Vagina (tissue), 2 donors: ENCODE data around the gene RIT2.

ENCODE experiments used
- POLR2A ChIP-seq, 2 donors: fragments of 450-650 bp; IDR thresholded peaks; one replicate each; pipeline ENCODE4 v1.6.1; 2017; ENCODE audit warnings: antibody characterized with exemption in 2 of 2, mild to moderate bottlenecking in 2 of 2, moderate library complexity in 2 of 2
- POLR2AphosphoS5 ChIP-seq, 2 donors: sonication (generic); formaldehyde crosslinking; IDR thresholded peaks; one replicate each; pipeline ENCODE4 v1.9.0; 2017; ENCODE audit warnings: antibody characterized with exemption in 2 of 2, mild to moderate bottlenecking in 2 of 2, low read depth in 1 of 2; ENCODE audit not compliant: insufficient read depth in 1 of 2
- TF ChIP-seq, protein P1 (sequence below), 3 experiments: fragments of 450-650 bp in 2 of 3; fragments of 200-600 bp in 1 of 3; sonication (generic) in 1 of 3; IDR thresholded peaks; one replicate each; pipeline ENCODE4 v1.5.1; 2017 to 2019; ENCODE audit warnings: antibody characterized with exemption in 3 of 3, mild to moderate bottlenecking in 2 of 3, moderate library complexity in 2 of 3

DNA sequence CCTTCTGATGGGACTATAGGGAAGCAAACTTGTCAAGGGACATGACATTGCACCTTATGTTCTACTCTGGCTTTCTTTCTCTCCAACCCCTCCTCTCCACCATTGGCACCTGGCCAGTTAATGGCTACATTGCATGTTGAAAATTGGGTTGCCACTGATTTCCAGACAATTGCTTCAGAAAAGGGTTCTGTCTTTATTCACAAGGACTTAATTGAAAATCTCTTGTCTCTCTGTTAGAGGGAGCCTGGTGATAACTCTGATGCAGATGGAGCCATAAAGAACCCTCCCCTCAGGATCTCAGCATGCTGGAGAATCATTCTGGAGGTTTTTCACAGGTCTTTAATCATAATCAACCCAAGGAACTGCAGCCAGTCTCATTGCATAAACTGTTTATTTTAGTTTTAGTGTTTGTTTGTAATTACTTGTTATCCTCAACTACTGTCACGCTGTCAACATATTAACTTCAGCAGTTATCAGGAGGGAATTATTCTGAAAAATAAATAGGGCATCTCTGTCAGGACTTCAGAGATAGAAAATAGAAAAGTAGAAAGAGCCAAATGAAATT is 316.8 kb downstream of the RIT2 start:
- TF ChIP-seq, protein P1, sequence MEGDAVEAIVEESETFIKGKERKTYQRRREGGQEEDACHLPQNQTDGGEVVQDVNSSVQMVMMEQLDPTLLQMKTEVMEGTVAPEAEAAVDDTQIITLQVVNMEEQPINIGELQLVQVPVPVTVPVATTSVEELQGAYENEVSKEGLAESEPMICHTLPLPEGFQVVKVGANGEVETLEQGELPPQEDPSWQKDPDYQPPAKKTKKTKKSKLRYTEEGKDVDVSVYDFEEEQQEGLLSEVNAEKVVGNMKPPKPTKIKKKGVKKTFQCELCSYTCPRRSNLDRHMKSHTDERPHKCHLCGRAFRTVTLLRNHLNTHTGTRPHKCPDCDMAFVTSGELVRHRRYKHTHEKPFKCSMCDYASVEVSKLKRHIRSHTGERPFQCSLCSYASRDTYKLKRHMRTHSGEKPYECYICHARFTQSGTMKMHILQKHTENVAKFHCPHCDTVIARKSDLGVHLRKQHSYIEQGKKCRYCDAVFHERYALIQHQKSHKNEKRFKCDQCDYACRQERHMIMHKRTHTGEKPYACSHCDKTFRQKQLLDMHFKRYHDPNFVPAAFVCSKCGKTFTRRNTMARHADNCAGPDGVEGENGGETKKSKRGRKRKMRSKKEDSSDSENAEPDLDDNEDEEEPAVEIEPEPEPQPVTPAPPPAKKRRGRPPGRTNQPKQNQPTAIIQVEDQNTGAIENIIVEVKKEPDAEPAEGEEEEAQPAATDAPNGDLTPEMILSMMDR (IDR thresholded peaks at IDR 0.05): no peak
- no peak for TF ChIP-seq POLR2A (IDR thresholded peaks at IDR 0.05)
- no peak for TF ChIP-seq POLR2AphosphoS5 (IDR thresholded peaks at IDR 0.05; ENCODE audit: insufficient read depth in 1 of 2, low read depth in 1 of 2)
